IPS-15b (cell line): Measurements from ENCODE around the gene EFNA2.

Experiments used
- H3K27me3 ChIP-seq: one replicate; pipeline ENCODE4 v1.6.1; 2013; ENCODE audit warnings: low read length; ENCODE audit not compliant: control insufficient read depth, insufficient read depth
- H3K36me3 ChIP-seq: one replicate; pipeline ENCODE4 v1.6.1; 2013; ENCODE audit warnings: low read length; ENCODE audit not compliant: control insufficient read depth, insufficient read depth
- H3K4me1 ChIP-seq: one replicate; pipeline ENCODE4 v1.6.1; 2013; ENCODE audit warnings: mild to moderate bottlenecking, low read length; ENCODE audit not compliant: control insufficient read depth, insufficient read depth
- H3K4me3 ChIP-seq: one replicate; pipeline ENCODE4 v1.5.1; 2013; ENCODE audit warnings: low read depth, low read length
- H3K9ac ChIP-seq: one replicate; pipeline ENCODE4 v1.6.1; 2013; ENCODE audit warnings: low read depth, mild to moderate bottlenecking, low read length
- H3K9me3 ChIP-seq: one replicate; pipeline ENCODE4 v1.6.1; 2013; ENCODE audit warnings: mild to moderate bottlenecking, low read length; ENCODE audit not compliant: control insufficient read depth, insufficient read depth

EFNA2 gene

DNA sequence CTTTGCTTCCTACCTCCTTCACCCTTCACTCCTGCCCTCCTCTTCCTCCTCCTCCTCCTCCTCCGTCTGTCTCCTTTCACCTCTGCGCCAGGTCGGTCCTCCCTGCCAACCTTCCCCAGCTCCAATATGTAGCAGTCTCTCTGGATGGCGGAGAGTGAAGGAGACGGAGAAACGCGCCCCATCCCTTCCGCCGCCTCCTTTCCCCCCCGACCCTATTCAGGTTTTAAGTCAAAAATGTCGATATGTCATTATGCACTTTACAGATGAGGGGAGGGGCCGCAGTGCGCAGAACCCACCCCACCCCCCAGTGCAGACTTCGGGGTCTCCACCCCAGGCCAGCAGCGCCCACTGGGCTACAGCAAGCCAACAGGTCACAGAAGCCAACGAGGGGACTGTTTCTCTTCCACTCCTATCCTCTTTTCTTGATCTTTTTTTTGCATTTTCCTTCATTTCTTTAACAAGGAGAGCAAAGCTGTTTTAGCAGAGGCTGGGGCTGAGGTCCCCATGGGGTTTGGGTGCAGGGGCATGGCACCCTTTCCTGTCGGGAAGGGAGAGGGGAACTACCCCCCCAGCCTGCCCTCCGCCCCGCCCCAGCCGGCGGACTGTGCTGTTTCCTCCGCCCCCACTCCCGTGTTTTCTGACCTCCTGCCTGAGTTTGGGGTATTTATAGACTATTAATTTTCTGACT, 28.1 kb upstream of the EFNA2 start:
- peaks cover 44% of the 10 kb centered on the region for H3K36me3 ChIP-seq
- no peak overlapping the region for H3K4me3 ChIP-seq
- no peaks in the 10 kb centered on the region for H3K27me3 ChIP-seq
- no peaks in the 10 kb centered on the region for H3K9me3 ChIP-seq
- no peak overlapping the region for H3K9ac ChIP-seq
- H3K4me1 ChIP-seq: peaks cover 8% of the 10 kb centered on the region

DNA sequence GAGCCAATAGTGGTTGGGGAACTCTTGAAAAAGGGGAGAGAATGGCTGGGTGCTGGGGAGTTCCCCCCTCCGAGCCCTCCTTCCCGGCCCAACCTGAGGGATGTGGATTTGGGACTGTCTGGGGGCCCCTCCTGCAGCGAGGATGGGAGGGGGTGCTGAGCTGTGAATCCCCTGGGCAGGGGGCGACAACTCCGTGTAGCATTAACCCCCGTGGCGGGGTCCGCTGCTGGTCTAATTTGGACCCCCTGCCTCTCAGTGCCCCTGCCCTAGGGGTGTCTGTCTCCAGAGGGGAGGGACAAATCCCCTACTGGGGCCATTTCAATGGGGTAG, 27.5 kb upstream of the EFNA2 start:
- no peak overlapping the region for H3K9ac ChIP-seq
- H3K36me3 ChIP-seq: peaks cover 44% of the 10 kb centered on the region
- H3K4me3 ChIP-seq: no peak overlapping the region
- H3K9me3 ChIP-seq: no peaks in the 10 kb centered on the region
- no peaks in the 10 kb centered on the region for H3K27me3 ChIP-seq
- peaks cover 8% of the 10 kb centered on the region for H3K4me1 ChIP-seq

DNA sequence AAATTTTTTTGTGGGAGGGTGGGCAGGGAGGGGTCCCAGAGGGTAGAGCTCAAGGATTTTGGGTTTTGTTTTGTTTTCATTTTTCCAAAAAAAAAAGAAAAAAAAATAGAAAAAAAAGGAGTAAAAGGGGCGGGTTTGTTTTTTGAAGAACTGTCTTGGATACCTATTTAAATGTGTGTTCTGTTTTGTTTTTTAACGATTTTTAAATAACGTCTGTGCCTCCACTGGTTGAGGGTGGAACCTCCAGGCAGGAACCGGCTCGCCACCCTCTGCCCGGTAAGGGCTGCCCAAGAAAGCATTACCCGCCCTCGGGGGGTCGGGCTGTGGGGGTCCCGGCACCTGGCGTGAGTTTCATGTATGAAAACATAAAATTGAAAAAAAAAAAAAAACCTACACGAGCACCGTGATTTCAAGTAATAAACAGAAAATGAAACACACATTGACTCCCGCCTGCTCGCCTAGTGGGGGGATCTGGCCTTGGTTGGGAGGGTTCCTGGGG, 26.9 kb upstream of the EFNA2 start:
- Histone ChIP-seq H3K36me3 (peaks cover 40% of the 10 kb centered on the region), H3K4me3 (no peak overlapping the region), H3K9ac (no peak overlapping the region), H3K4me1 (peaks cover 8% of the 10 kb centered on the region), H3K9me3 (no peaks in the 10 kb centered on the region), H3K27me3 (no peaks in the 10 kb centered on the region)

DNA sequence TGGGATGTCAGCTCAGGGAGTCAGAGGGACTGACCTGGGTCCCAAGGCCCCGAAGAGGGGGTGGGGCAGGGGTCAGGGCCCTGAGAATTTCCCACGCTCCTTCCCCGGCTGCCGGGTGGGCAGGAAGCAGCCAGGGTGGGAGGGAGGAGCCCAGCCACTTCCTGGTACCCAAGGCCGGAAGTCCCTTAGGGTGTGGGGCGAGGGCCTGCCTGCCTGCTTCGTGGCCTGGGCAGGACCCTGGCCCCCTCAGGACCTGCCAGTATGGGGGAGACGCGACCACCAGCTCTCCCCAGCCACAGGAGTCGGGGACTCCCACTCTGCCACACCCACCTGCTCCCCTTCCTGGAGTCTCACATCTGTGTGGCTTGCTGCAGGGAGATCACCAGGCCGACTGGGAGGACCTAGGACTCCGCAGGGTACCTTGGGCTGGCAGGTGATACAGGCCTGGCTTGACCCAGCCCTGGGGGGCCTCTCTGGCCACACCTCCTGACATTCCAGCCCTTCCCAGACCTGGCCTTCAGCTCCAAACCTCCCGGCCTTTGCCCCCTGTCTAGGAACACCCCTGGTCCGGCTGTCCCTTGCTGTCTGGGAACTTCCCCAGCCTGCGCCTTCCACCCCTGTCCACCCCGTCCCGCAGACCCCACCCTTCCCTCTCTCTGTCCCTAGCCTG, 26.3 kb upstream of the EFNA2 start:
- Histone ChIP-seq H3K4me1 (peaks cover 8% of the 10 kb centered on the region), H3K4me3 (peak overlapping the region; percentile 32), H3K9me3 (no peaks in the 10 kb centered on the region), H3K9ac (no peak overlapping the region), H3K36me3 (peaks cover 35% of the 10 kb centered on the region), H3K27me3 (no peaks in the 10 kb centered on the region)

DNA sequence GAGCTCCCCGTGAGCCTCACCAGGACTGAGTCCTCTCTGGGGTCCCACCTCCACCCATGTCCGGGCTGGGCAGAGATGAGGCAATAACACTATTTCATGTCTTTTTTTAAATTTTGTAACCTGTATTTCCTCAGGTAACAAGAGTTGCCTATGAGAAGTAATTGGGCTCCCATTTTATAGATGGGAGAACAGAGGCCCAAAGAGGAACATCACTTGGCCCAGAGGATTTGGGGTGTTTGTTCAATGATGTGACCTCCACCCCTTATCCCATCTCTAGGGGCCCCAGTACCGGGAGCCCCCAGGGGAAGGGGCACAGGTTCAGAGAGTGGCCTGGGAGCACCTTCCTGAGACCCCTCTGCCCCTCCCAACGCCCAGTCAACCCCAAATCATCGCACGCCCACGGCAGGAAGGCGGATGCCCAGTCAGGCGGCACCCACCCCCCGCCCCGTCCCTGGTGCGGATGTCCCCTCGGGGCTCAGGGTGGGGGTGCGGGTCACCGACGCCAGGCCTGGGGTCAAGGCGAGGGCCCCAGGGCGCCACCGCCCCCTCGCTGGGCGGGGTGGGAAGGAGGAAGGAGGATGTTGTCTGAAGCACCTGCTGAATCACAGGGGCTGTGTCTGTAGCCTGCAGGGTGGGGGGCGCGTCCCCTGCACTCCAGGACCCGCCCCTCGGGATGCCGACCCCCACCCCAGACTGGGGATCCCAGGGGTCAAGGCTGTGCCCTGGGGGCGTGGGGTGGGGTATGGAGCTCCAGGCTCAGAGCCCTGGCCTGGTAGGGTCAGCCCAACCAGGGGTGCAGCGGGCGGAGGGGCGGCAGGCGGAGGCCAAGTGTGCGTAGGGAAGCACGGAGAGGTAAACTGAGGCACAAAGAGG, 25.6 kb upstream of the EFNA2 start:
- Histone ChIP-seq H3K27me3 (no peaks in the 10 kb centered on the region), H3K36me3 (peaks cover 29% of the 10 kb centered on the region), H3K4me3 (peak overlapping the region; percentile 32), H3K9ac (no peak overlapping the region), H3K9me3 (no peaks in the 10 kb centered on the region), H3K4me1 (peaks cover 12% of the 10 kb centered on the region)

DNA sequence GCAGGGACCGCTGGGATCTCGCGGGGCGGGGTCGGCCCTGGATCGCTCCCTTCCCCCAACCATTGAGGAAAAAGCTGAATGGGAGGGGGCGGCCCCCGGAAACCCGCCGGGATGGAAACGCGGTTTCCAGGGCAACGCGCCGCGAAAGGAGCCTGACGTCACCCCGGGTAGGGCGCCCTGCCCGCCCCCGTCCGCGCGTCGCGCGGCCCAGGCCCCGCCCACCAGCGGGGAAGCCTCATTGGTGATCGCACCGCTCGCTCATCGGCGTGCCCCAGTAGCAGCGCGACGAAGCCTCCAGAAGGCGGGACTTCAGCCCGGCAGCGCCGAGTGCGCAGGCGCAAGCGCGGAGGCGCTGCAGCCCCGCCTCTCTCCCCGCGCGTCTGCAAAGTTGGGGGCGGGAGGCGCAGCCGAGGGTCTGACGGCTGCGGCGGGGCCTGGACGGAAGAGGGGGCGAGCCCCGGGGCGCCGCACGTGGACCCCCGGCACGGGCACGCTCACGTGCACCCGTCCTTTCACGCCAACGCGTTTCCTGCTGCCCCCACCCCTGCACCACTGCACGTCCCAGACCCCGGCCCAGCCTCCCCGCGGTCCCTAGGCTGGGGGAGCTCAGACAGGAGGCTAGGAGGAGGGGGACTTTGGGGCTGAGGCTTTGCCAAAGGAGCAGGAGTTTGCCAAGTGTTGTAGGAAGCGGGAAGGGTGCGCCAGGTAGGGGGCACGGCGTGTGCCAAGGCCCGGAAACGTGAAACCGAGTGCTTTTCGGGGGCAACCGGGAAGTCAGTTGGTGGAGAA, 24.7 kb upstream of the EFNA2 start:
- Histone ChIP-seq H3K4me1 (peaks cover 14% of the 10 kb centered on the region), H3K9ac (peak overlapping the region; percentile 68), H3K4me3 (peak overlapping the region; percentile 91), H3K27me3 (no peaks in the 10 kb centered on the region), H3K9me3 (no peaks in the 10 kb centered on the region), H3K36me3 (peaks cover 22% of the 10 kb centered on the region)

DNA sequence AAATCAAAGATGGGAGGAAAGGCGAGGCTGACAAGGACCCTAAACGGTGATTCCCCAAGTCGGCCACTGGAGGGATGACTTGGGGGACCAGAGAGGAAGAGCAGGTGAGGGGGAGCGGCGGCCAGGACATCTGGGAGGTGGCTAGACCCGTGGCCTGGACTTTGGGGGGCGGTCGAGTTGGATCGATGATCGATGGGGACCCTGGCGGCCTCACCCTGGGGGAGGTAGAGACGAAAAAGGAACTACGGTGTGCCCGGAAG, 24.2 kb upstream of the EFNA2 start:
- peaks cover 20% of the 10 kb centered on the region for H3K36me3 ChIP-seq

DNA sequence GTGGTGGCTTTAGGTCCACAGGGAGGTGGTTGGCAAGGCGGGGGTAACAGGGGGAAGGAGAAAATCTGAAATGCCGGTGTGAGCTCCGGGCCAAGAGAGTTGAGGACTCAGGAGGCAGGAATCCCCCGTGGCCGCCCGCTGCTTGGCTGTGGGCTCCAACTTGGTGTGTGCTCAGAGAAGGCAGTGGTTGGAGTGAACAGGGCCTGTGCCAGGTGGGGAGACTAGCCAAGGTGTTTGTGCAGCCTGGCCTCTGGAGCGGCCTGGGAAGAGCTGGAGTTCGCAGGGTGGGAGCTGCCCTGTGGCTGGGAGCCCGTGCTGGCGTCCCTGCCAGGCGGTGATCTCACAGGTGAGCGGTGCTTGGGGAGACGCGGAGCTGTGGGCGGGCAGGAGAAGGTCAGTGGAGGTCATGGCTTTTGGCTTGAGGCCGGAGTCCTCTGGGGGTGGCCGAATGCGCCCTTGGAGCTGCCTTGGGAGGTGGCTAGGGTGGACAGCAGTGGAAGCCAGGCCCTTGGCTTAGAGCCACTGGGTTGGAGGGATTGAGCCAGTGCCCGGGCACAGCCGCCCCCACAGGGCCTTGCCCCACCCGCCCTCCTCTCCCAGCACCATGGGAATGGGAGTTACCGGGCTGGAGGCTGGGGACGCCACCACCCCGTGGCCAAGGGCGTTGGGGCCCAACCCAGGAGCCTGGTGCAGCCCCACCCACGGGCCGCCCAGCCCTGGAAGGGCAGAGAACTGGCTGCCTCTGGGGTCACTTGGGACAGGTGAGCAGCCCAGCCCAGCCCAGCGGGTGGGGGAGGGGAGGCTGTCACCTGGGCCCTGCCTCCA, 23.7 kb upstream of the EFNA2 start:
- peak overlapping the region; percentile 91 for H3K4me3 ChIP-seq
- peak overlapping the region; percentile 79 for H3K9ac ChIP-seq
- H3K4me1 ChIP-seq: peaks cover 12% of the 10 kb centered on the region

More for the DNA sequence above, 24.2 kb upstream of the EFNA2 start:
- Histone ChIP-seq H3K9ac (peak overlapping the region; percentile 68), H3K9me3 (no peaks in the 10 kb centered on the region), H3K27me3 (no peaks in the 10 kb centered on the region), H3K4me1 (peaks cover 14% of the 10 kb centered on the region), H3K4me3 (peak overlapping the region; percentile 91)

DNA sequence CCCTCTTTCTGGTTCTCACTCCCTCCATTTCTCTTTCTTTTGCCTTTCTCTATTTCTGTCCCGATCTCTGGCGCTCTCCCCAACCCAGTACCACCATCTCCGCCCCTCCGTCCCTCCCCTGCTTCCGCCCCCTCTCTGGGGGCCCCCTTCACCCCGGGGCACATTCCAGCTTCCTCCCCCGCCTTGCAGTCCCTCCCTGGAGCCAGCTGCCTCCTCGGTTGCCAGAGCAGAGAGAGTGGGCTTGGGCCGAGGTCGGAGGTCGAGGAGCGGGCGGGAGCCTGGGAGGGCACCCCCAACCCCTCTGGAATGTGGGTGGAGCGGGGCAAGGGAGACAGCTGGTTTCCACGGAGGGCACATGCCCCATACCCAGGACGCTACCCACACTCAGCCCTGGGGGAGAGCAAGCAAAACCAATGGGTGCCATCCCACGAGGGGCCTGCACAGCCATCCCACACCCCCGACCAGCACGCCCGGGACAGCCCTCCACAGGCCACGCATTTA, 23.0 kb upstream of the EFNA2 start:
- no peaks in the 10 kb centered on the region for H3K27me3 ChIP-seq
- no peaks in the 10 kb centered on the region for H3K9me3 ChIP-seq
- H3K9ac ChIP-seq: no peak overlapping the region
- peaks cover 12% of the 10 kb centered on the region for H3K4me1 ChIP-seq
- H3K36me3 ChIP-seq: peaks cover 11% of the 10 kb centered on the region
- peak overlapping the region; percentile 91 for H3K4me3 ChIP-seq

More for the DNA sequence above, 23.7 kb upstream of the EFNA2 start:
- Histone ChIP-seq H3K9me3 (no peaks in the 10 kb centered on the region), H3K27me3 (no peaks in the 10 kb centered on the region), H3K36me3 (peaks cover 15% of the 10 kb centered on the region)

DNA sequence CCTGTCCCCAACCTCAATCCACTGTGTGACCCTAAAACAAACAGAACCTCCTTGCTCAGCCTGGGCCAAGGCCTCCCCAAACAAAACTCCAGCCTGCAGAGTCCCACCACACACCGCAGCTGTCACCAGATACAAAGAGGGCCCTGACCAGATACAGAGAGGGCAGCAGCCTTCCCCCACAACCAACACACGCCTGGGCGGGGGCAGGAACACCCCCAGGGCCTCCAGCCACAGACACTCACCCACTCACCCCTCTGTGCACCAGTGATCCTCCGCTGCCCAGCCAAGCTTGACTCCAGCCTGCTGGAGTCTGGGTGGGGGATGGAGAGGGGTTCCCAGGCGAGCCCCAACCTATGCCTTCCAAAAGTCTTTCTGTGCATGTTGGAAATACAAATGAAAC, 22.5 kb upstream of the EFNA2 start:
- Histone ChIP-seq H3K9me3 (no peaks in the 10 kb centered on the region), H3K4me1 (peaks cover 12% of the 10 kb centered on the region), H3K36me3 (peaks cover 7% of the 10 kb centered on the region), H3K9ac (no peak overlapping the region), H3K4me3 (no peak overlapping the region), H3K27me3 (no peaks in the 10 kb centered on the region)
